Endothelial cell of umbilical vein (primary cell): ENCODE measurements around the gene MTA1. TPM values are rescaled to one million over a fixed set of nuclear protein-coding genes. Genes with fewer than 3 reads are reported as not detected.

Experiments used
- BruUV-seq: library from RNA; stranded (reverse); fragments of 400-500 nt; replicated peaks from 2 replicates; lab custom pipeline; 2021; lab: Mats Ljungman, UMichigan
- CTCF ChIA-PET: fragments of 300-600, 350-600 bp; sonication (Branson Sonifier 250); formaldehyde crosslinking; loops from one replicate; lab custom pipeline; 2021; ENCODE audit warnings: antibody characterized with exemption, inconsistent platforms; lab: Charles Lee
- POLR2A ChIA-PET: fragments of 300-600, 350-600 bp; sonication (Branson Sonifier 250); formaldehyde crosslinking; loops from one replicate; lab custom pipeline; 2021; ENCODE audit warnings: antibody characterized with exemption, inconsistent platforms; lab: Charles Lee
- DNase-seq: peaks from one replicate; pipeline ENCODE4 v3.0.0-alpha.2; 2011; ENCODE audit warnings: low read depth, low spot score
- FAIRE-seq: peaks from 2 replicates; lab custom pipeline; 2011; peaks lifted over from hg19 to GRCh38; lab: Jason Lieb, UNC
- H2AFZ ChIP-seq: 2 replicates; pipeline ENCODE4 v1.6.0; 2012; ENCODE audit warnings: low read depth, low read length, control low read depth, inconsistent platforms
- H3K27ac ChIP-seq: 2 replicates; pipeline ENCODE4 v1.5.1; 2011; ENCODE audit warnings: low read depth, mild to moderate bottlenecking, control low read depth, low read length, moderate library complexity; ENCODE audit not compliant: insufficient read depth
- H3K27me3 ChIP-seq, 2 experiments: 2 replicates each; pipeline versions ENCODE4 v1.6.0 to v1.6.1; 2011; ENCODE audit warnings: low read length in 2 of 2, mixed read lengths in 1 of 2; ENCODE audit not compliant: control insufficient read depth in 2 of 2, insufficient read depth in 2 of 2
- H3K36me3 ChIP-seq, 2 experiments: 2 replicates in 1 of 2; 3 replicates in 1 of 2; pipeline ENCODE4 v1.5.1; 2011; ENCODE audit warnings: low read length in 2 of 2, mild to moderate bottlenecking in 1 of 2, moderate library complexity in 1 of 2; ENCODE audit not compliant: control insufficient read depth in 2 of 2, insufficient read depth in 2 of 2; ENCODE audit errors: extremely low read depth in 1 of 2
- H3K4me1 ChIP-seq: 3 replicates; pipeline ENCODE4 v1.5.1; 2011; ENCODE audit warnings: mild to moderate bottlenecking, low read length; ENCODE audit not compliant: control insufficient read depth, insufficient read depth; ENCODE audit errors: extremely low read depth
- H3K4me2 ChIP-seq: 2 replicates; pipeline ENCODE4 v1.6.1; 2011; ENCODE audit warnings: low read length, control low read depth, mixed read lengths; ENCODE audit not compliant: insufficient read depth
- H3K4me3 ChIP-seq, 3 experiments: fragments of 200-600 bp in 1 of 3; sonication (generic), shearing (Covaris generic) in 1 of 3; replicated peaks in 1 of 3; 2 replicates each; pipeline ENCODE4 v1.5.1; 2011 to 2016; ENCODE audit warnings: control low read depth in 3 of 3, low read length in 3 of 3, mild to moderate bottlenecking in 2 of 3, inconsistent platforms in 1 of 3, low read depth in 1 of 3, moderate library complexity in 1 of 3; ENCODE audit not compliant: insufficient read depth in 1 of 3
- H3K79me2 ChIP-seq: 2 replicates; pipeline ENCODE4 v1.6.0; 2012; ENCODE audit warnings: low read length, inconsistent platforms; ENCODE audit not compliant: control insufficient read depth, insufficient read depth
- H3K9ac ChIP-seq: replicated peaks from 2 replicates; pipeline ENCODE3; 2011; ENCODE audit warnings: low read length, control low read depth; ENCODE audit not compliant: insufficient read depth; ENCODE audit errors: extremely low read depth
- H3K9me1 ChIP-seq: replicated peaks from 3 replicates; pipeline ENCODE4 v1.6.0; 2011; ENCODE audit warnings: mild to moderate bottlenecking, low read length; ENCODE audit not compliant: control insufficient read depth, insufficient read depth; ENCODE audit errors: extremely low read depth
- H3K9me3 ChIP-seq: replicated peaks from 2 replicates; pipeline ENCODE4 v1.5.1; 2012; ENCODE audit warnings: low read length, inconsistent platforms; ENCODE audit not compliant: control insufficient read depth, insufficient read depth
- H4K20me1 ChIP-seq: replicated peaks from 2 replicates; pipeline ENCODE3; 2011; ENCODE audit warnings: mild to moderate bottlenecking, low read length; ENCODE audit not compliant: control insufficient read depth, insufficient read depth; ENCODE audit errors: extremely low read depth
- CTCF ChIP-seq, 2 donors: IDR thresholded peaks; 1 replicate in 1 of 2; 2 replicates in 1 of 2; pipeline ENCODE4 v1.5.1; 2011; ENCODE audit warnings: low read length in 2 of 2, mild to moderate bottlenecking in 2 of 2, moderate library complexity in 2 of 2, control low read depth in 1 of 2, inconsistent platforms in 1 of 2, low read depth in 1 of 2; ENCODE audit not compliant: insufficient read depth in 1 of 2; ENCODE audit errors: extremely low read depth in 1 of 2
- FOS ChIP-seq: IDR thresholded peaks from 2 replicates; pipeline ENCODE4 v1.6.1; 2011; ENCODE audit warnings: mild to moderate bottlenecking, low read length, moderate library complexity, borderline replicate concordance; ENCODE audit not compliant: insufficient read depth
- GATA2 ChIP-seq: IDR thresholded peaks from 2 replicates; pipeline ENCODE4 v1.7.0; 2011; ENCODE audit warnings: low read depth, mild to moderate bottlenecking, moderate library complexity, mixed read lengths, low read length; ENCODE audit not compliant: insufficient read length, insufficient read depth
- JUN ChIP-seq: IDR thresholded peaks from 2 replicates; pipeline ENCODE4 v1.6.1; 2011; ENCODE audit warnings: borderline replicate concordance, low read depth; ENCODE audit not compliant: insufficient read length, insufficient read depth
- MAX ChIP-seq: IDR thresholded peaks from 2 replicates; pipeline ENCODE4 v1.6.1; 2011; ENCODE audit not compliant: insufficient read depth, insufficient read length
- MYC ChIP-seq: IDR thresholded peaks from one replicate; pipeline ENCODE4 v1.6.1; 2011; ENCODE audit warnings: mild to moderate bottlenecking, low read depth, low read length
- POLR2A ChIP-seq: IDR thresholded peaks from 2 replicates; pipeline ENCODE4 v1.6.1; 2012; ENCODE audit warnings: low read depth, mild to moderate bottlenecking, control low read depth, low read length
- dilution Hi-C: fragments of 300-500 bp; cut with MboI; formaldehyde crosslinking; loops from one replicate; pipeline ENCODE4 v1.15.0; 2019; ENCODE audit warnings: low sequenced_read_pairs; ENCODE audit not compliant: extremely low pct_ligation_motif_present
- intact Hi-C: fragments of 100-400 bp; cut with micrococcal nuclease; formaldehyde crosslinking; loops from one replicate; pipeline ENCODE4 v1.10.0; 2022
- polyA plus RNA-seq, 4 experiments: library from polyadenylated mRNA; depleted of rRNA in 3 of 4; stranded (reverse) in 3 of 4; unstranded in 1 of 4; fragments of >200 nt; gene quantifications; 2 replicates each; pipeline versions ENCODE4 v1.2.1 to v1.2.3, GENCODE V29; 2011 to 2012; ENCODE audit warnings: missing spikeins in 1 of 4
- total RNA-seq: library from RNA; stranded (reverse); gene quantifications from 2 replicates; pipeline ENCODE4 v1.2.3, GENCODE V29; 2021

Gene MTA1
- total and polyA plus RNA-seq, 2 donors (not counting 3 experiments of a cell fraction or from before 2014, with no cell fraction given) = 85.2 to 167 TPM

GRCh38 chr14:105384605-105385321 is 34.9 kb upstream of the MTA1 start:
- no peak for DNase-seq

More at GRCh38 chr14:105384605-105385321, 34.9 kb upstream of the MTA1 start:
- Histone ChIP-seq H3K4me1 (no peaks in the 10 kb centered on the region), H3K9me1 (no peaks in the 10 kb centered on the region), H3K27me3 (no peaks in the 10 kb centered on the region), H3K9me3 (no peaks in the 10 kb centered on the region), H3K79me2 (no peaks in the 10 kb centered on the region), H3K4me3 (no peak overlapping the region), H3K4me2 (no peak overlapping the region), H3K27ac (no peak overlapping the region), H4K20me1 (no peaks in the 10 kb centered on the region), H3K9ac (no peak overlapping the region), H3K36me3 (peaks cover 0 to 8% of the 10 kb centered on the region in 2 experiments), H2AFZ (no peak overlapping the region)
- dilution Hi-C loops (no loop called here), intact Hi-C loops (no loop called here)
- ChIA-PET POLR2A (no interaction called here), CTCF (interaction anchor here (0.8 kb wide), 1 partner anchor 105 kb away, joined by 3 read pairs; no protein-coding TSS in a partner anchor)
- no TSS peak for BruUV-seq
- TF ChIP-seq JUN (no peak), MYC (no peak), MAX (no peak), CTCF (IDR thresholded peaks at IDR 0.05; ENCODE audit: extremely low read depth in 1 of 2, insufficient read depth in 1 of 2, low read depth in 1 of 2, low read length in 2 of 2) (no peak), POLR2A (no peak), GATA2 (no peak), FOS (no peak)
- no peak for FAIRE-seq
